HG02840 (cell line): ENCODE results near the gene PRKAG2.

Experiments used
- ATAC-seq: cut with Tn5 transposase; IDR thresholded peaks from one replicate; pipeline ENCODE4 v1.9.1; 2021; ENCODE audit warnings: mild to moderate bottlenecking, moderate library complexity, moderate number of reproducible peaks; ENCODE audit not compliant: unreplicated experiment, low FRiP score

The PRKAG2 gene

GRCh38 chr7:151777495-151777880, 99.4 kb downstream of the PRKAG2 start:
- no peak for ATAC-seq

- ATAC-seq = no peak
Observed at GRCh38 chr7:151776876-151777494, 99.9 kb downstream of the PRKAG2 start.

GRCh38 chr7:151776446-151776845, 100.5 kb downstream of the PRKAG2 start:
- no peak for ATAC-seq

GRCh38 chr7:151775547-151776443, 101.1 kb downstream of the PRKAG2 start:
- no peak for ATAC-seq

- ATAC-seq = no peak
Observed at GRCh38 chr7:151774951-151775350, 102.0 kb downstream of the PRKAG2 start.

GRCh38 chr7:151773797-151774196, 103.1 kb downstream of the PRKAG2 start:
- ATAC-seq = no peak

GRCh38 chr7:151770232-151770631, 106.7 kb downstream of the PRKAG2 start:
- no peak for ATAC-seq

- no peak for ATAC-seq
Observed at GRCh38 chr7:151769188-151769821, 107.6 kb downstream of the PRKAG2 start.

GRCh38 chr7:151768805-151769187, 108.1 kb downstream of the PRKAG2 start:
- ATAC-seq = no peak

- ATAC-seq = no peak
Observed at GRCh38 chr7:151767557-151767956, 109.4 kb downstream of the PRKAG2 start.

GRCh38 chr7:151764056-151764920, 112.6 kb downstream of the PRKAG2 start:
- no peak for ATAC-seq

- ATAC-seq = no peak
Observed at GRCh38 chr7:151763420-151763984, 113.4 kb downstream of the PRKAG2 start.

- ATAC-seq = no peak
Observed at GRCh38 chr7:151762583-151763245, 114.2 kb downstream of the PRKAG2 start.

- no peak for ATAC-seq
Observed at GRCh38 chr7:151761957-151762356, 115.0 kb downstream of the PRKAG2 start.

GRCh38 chr7:151761231-151761630, 115.7 kb downstream of the PRKAG2 start:
- no peak for ATAC-seq

- ATAC-seq = no peak
Observed at GRCh38 chr7:151759591-151760042, 117.3 kb downstream of the PRKAG2 start.

- ATAC-seq = no peak
Observed at GRCh38 chr7:151758622-151759540, 118.0 kb downstream of the PRKAG2 start.

GRCh38 chr7:151757274-151757673, 119.6 kb downstream of the PRKAG2 start:
- no peak for ATAC-seq
